ENCODE results near the gene GRB2.
"Not testable (repeated sequence)": the region's sequence is repeated elsewhere in the genome, so short reads cannot be mapped to it uniquely, and the experiment has no call there.

The GRB2 gene

DNA sequence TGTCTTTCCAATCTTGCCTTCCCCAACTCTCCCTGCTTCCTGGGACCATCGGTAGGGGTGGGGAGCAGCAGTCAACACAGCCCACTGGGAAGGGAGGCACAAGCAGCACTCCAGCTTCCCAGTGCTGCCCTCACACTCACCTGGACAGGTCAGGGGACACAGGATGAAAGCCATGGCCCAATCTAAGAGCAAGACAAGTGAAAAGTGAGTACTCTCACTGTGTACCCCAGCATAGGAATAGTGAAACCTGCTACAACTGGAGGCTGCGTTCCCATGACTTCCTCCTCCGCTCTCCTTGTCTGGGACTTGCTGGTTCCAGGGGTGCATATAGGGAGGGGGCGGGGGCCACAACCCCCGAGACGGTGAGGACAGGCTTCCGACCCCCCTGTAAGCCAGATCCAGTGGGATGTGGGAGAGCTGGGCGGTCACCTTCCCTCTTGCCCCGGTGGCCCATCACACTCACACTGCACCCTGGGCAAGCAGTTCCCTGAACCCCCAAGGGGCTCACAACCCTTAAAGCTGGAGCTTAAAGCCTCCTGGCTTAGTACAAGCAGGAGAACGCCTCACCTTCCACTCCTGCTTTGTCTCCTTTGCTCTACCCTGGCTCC is 86.8 kb downstream of the GRB2 start:
- no peak for DNase-seq (ENCODE audit: low read depth, low spot score)

DNA sequence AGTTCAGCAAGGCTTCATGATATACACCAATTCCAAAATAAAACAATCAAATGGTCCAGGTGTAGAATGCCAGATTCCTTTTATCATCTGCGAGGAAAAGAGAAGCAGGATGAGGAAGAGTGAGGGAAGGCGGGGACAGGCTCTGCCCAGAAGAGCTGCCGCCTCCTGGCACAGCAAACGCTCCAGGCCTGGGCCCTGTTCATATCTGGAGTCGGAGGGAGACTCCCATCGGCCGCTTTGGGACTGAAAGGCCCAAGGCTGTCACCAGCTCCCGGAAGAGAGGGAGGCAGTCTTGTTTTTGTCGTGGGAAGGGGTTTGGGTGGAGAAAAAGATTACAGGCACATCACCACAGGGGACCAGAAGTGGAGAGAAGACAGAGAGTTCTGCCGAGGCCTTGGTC is 87.3 kb downstream of the GRB2 start:
- no peak for DNase-seq (ENCODE audit: low read depth, low spot score)

DNA sequence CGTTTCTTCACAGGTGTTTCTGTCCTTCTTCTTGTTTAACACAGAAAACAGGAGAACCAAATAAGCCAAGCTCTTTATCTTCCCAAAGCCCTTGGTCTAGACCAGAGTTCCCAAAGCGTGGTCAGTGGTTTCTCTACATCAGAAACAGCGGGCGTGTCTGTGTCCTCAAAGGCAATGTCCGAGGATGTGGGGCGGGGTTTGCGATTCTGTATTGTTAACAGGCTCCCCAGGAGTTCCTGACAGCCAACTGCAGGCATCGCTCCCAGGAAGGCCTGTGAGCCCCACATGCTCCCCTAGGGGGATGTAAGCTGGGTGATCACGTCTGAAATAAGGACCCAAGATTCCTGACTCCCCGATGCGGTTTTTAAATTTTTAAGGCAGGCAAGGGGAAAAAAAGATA is 87.8 kb downstream of the GRB2 start:
- no peak for DNase-seq (ENCODE audit: low read depth, low spot score)

DNA sequence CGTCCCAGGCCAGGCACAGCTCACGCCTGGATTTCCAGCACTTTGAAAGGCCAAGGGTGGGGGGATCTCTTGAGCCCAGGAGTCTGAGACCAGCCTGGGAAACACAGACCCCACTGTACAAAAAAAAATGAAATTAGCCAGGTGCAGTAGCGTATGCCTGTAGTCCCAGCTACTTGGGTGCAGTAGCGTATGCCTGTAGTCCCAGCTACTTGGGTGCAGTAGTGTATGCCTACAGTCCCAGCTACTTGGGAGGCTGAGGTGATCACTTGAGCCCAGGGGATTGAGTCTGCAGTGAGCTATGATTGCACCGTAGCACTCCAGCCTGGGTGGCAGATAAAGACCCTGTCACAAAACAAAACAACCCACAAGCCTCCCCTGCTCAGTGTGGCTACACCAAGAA is 89.2 kb downstream of the GRB2 start:
- no peak for DNase-seq (ENCODE audit: low read depth, low spot score)

DNA sequence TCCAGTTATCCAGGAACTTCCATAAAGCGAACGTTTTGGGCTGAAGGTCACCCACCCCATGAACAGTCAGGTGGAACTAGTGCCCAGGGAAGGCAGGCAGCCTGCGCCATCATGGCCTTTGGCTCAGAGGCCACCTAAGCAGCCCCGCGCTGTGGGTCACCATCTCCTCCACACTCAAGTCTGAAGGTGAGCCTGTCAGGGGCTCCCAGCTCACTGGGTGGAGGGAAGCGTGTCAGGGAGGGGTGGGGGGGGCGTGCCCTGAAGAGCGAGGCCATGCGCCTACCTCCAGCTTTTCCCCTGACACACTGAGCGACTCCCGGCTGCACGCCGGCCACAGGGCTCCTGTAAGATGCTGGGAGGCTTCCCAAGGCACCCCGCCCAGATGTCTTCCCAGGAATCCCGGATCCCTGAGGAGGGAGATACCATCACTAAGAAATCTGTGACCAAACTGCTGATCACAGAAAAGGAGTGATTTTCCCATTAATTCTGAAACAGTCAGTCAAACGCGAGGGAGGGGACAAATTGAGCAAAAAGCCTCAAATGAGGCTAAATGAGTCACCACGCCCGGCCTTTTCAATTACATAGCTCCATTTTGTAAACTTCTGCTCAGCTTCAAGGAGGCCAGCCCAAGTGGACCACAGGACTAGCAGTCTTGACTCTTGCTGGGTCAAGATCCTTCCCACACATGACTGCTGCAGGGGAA is 89.8 kb downstream of the GRB2 start:
- no peak for DNase-seq (ENCODE audit: low read depth, low spot score)

DNA sequence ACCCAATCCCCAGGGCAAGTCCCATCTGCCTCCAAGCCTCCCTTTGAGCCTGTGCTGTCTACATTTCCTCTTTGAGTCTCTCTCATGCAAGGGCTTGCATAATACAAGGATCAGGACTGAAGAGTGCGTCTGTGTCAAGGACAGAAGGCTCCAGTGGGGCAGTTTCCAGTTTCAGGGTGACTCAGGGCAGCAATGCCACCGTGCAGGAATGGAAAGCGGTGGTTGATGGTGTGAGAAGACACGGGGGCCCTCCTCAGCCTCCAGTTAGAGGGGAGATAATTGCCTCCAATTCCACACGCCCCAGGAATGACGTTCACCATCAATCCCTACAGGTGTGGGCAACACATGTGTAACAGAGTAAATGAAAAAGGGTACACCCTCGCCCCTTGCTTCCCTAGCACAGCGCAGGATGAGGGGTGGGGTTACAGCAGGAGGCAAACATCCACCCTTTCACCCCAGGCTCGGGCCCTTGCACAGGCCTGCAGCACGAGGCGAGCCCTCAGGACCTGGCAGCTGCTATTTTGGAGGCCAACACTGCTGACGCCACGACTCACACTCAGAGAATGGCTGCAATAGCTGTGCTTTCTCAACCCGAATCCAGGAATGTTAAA is 91.4 kb downstream of the GRB2 start:
- DNase-seq (ENCODE audit: low read depth, low spot score), result no peak

DNA sequence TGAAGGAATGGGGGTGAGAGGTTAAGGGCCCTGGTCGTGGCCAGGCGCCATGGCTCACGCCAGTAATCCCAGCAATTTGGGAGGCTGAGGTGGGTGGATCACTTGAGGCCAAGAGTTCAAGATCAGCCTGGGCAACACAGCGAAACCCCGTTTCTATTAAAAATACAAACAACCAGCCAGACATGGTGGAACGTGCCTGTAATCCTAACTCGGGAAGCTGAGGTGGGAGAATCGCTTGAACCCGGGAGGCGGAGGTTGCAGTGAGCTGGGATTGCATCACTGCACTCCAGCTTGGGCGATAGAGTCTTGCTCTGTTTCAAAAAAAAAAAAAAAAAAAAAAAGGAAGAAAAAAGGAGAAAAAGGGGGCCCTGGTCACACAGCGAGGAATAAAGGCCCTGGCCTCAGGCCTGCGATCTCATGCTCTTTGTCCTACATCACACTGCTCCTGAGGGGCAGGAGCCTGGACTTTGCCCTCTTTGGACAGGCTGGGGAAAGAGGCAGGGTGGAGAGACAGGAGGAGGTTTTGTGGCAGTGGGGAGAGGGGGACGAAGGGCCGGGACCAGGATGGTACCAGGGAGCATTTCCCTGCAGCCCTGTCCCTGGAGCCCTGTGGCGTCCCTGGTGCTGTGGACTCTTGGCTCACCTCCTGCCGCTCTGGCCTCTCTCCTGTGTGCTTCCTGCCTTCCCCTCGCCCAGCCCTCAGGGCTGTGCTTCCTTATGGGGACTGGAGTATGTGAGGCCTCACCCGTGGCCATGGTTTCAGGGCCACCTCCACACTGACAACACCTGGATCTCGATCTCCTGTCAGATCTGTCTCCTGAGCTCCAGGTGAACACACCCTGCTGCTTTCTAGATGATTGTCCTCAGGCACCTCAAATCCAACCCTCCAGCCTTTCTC is 96.5 kb downstream of the GRB2 start:
- DNase-seq (ENCODE audit: low read depth, low spot score), result no peak

DNA sequence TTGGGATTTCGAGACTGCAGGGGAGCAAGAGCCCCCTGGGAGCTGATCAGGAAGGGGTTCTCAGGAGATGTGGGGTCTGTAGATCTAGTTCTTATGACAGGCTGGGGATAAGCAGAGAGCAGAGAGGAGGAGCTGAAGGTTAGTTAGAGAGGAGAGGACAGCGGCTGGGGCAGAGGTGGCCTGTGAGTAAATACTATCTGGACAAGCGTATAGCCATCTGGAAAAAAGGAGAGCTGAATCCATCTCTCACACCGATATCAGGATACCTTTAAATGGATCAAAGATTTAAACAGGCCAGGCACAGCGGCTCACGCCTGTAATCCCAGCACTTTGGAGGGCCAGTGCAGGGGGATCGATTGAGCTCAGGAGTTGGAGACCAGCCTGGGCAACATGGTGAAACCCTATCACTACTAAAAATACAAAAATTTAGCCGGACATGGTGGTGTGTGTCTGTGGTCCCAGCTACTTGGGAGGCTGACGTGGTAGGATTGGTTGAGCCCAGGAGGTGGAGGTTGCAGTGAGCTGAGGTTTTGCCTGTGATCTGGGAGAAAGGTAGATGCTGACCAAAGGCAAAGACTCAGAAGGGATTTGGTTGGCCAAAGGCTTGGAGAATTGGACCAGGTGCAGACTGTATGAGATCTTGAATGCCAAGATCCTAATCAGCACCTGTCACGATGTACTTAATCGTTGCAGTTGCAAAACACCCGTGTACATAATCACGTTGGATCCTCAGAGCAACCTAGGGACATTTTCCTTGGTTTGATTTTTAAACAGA is 97.3 kb downstream of the GRB2 start:
- no peak for DNase-seq (ENCODE audit: low read depth, low spot score)

DNA sequence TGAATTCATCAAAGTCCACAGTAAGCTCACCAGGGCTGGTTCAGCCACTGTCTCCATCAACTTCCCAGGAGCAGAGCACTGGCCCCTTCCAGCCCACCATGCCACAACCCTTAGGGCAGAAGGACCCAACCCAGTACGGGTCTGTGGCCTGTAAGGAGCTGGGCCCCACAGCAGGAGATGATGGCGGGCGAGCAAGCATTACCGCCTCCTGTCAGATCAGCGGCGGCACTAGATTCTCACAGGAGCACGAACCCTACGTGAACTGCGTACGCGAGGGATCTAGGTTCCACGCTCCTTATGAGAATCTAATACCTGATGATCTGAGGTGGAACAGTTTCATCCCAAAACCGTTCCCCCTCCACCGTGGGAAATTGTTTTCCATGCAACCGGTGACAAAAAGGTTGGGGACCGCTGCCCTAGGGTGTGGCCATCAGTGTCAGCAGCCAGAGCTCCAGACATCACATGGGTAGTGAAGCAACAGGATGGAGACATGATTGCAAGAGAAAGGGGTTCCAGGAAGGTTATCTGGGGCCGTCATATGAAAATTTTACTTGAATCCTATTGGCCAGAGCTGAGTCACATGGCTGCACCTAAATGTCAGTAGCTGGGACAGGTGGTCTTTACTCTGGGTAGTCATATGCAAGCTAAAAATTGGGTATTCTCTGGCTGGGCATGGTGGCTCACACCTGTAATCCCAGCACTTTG is 103.8 kb downstream of the GRB2 start:
- no peak for DNase-seq (ENCODE audit: low read depth, low spot score)

DNA sequence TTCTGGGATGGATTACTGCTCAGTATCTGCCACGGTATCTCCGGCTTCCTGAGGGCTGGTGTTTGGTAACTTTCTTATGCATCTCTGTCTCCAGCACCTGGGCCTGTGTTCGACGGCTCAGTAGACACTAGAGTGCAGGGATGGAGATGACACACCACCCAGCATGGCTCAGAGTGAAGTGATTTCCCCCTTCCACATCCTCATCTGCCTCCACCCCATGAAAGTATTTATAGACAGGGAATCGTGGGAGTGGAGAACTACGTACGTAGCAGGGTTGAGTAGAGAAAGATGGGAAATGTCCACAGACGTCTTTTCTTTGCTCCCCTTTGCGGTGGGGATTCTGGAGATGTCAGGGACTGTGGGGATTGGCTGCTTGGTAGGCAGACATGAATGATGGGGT is 104.4 kb downstream of the GRB2 start:
- DNase-seq (ENCODE audit: low read depth, low spot score), result no peak

DNA sequence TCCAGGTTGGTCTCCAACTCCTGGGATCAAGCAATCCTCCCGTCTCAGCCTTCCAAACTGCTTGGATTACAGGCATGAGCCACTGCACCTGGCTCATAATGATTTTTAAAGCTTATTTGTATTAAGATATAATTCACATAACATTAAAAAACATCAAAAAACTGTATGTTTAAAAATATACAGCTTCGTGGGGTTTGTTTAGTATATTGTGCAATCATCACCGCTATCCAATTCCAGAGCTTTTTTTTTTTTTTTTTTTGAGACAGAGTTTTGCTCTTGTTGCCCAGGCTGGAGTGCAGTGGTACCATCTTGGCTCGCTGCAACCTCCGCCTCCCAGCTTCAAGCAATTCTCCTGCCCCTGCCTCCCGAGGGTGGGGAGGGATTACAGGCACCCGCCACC is 105.2 kb downstream of the GRB2 start:
- no peak for DNase-seq (ENCODE audit: low read depth, low spot score)

DNA sequence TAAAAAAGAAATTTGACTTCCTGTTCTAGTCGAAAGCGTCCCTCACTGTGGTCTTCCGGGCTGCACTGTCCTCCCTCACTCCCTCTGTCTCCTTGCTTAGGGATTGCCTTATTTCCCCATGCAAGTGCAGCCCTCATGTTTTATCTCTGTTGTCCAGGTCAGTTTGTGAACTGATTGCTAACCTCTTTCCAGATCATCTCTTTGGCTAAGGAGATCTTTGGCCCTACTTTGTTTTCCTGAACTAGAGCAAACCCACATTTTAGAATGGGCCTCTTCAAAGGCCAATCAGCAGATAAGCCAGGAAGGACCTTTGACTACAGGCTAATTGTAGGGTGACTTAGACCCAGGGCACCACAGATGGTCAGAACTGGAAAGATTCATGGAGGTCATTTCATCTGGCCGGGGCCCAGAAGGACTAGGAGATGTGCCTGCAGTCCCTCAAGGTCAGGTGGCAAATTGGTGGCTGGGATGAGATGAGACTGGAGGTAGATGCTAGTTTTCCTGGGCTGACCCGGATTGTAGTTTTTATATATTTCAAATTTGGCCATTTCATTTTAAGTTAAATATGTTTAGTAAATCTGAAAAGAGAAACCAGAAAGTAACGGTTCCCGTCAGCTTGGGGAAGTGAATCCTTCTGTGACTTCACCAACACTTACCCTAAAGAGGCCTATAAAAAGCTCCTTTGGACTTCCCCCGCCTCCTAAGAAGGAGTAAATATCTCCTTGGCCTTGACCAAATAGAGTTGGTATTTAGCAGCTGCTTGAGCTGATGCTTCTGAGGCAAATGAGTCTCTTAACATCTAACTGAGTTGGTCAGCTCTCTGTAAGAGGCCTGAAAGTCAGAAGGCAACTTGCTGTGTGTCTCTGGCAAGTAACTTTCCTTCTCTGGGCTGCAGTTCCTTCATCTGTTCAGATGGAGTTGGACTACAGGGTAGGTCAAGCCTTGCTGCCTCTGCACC is 110.0 kb downstream of the GRB2 start:
- DNase-seq (ENCODE audit: low read depth, low spot score), result no peak

DNA sequence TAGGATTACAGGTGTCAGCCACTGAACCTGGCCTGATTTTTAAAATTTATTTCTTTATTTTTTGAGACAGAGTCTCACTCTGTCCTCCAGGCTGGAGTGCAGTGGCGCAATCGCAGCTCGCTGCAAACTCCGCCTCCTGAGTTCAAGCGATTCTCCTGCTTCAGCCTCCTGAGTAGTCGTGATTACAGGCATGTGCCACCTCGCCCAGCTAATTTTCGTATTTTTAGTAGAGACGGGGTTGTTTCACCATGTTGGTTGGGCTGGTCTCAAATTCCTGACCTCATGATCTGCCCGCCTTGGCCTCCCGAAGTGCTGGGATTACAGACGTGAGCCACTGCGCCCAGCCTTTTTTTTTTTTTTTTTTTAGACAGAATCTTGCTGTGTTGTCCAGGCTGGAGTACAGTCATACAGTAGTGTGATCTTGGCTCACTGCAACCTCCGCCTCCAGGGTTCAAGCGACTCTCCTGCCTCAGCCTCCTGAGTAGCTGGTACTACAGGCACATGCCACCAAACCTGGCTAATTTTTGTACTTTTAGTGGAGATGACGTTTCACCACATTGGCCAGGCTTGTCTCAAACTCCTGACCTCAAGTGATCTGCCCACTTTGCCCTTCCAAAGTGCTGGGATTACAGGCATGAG is 112.5 kb downstream of the GRB2 start:
- DNase-seq (ENCODE audit: low read depth, low spot score), result not testable (repeated sequence)

DNA sequence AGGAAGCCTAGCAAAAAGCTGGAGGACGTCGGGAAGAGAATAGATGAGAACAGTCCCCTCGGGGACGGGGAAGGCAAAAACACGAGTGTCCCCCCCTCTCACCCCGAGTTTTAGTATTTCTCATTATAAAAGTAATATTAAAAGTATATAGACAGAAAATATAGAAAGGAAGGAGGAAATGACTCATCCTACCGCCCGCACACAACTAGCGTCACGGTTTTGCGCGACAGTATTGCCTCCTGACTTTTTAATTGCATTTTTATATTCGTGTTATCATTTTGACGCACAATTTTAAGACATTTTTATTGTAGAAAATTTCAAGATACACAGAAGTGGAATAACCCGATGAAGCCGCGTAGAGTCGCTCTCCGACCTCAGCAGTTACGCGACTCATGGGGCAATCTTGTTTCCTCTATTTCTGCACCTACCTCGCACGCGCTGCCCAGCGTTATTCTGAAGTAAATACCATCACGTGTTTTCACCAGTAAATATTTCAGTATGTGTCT is 115.6 kb downstream of the GRB2 start:
- DNase-seq (ENCODE audit: low read depth, low spot score), result peak; percentile 51

DNA sequence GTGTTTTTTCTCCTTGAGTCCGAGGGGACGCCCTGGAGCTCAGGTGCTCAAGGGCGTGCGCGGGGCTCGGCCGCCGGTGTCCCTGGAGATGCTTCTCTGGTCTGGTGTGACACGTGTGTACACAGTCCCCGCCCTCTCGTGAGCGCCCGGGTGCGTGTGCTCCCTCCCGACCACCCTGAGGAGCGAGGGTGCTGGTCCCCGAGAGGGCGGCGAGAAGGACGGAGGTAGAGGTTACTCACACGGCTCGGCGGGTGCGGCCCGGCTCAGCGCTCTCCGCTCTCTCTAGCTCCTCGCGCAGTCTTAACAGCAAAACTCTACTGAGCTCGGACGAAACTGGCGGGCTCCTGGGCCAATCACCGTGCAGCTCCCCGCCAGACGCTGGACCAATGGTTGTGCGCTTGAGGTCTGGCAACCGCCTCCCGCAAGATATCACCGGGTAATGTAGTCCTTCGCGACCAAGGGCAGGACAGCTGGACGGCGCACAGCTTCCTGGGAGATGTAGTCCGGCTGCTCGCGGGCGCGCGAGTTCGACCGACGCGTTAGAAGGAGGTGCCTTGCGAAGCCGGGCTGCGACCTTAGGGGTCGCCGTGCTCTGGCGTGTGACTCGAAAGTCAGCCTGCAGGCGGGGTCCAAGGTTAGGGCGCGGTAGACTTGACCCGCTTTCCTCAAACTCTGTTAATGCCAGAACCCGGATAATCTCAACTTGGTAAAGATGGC is 116.2 kb downstream of the GRB2 start, which contains the start of gene SLC25A19:
SLC25A19 (minus strand) TSS at position 319 of the 717 bp plus-strand sequence. CDS start 2,669 bp downstream, outside the sequence.
- peak; percentile 94 for DNase-seq (ENCODE audit: low read depth, low spot score)

DNA sequence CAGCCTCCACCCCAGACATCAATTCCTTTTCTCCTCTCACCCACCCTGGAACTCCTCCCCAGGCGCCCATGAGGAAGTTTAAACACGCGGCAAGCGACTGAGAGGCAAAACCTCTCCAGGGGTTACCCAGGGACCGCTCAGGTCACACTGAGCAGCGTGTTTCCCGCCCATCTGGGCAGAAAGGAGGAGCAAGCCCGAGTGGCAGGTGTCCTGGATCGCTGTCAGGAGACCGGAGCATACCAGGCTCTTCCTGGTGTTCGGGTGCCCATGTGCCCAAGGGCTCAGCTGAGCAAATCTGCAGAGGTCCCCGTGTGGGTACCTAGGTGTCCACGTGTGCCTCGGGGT is 116.7 kb downstream of the GRB2 start:
- DNase-seq (ENCODE audit: low read depth, low spot score), result no peak

DNA sequence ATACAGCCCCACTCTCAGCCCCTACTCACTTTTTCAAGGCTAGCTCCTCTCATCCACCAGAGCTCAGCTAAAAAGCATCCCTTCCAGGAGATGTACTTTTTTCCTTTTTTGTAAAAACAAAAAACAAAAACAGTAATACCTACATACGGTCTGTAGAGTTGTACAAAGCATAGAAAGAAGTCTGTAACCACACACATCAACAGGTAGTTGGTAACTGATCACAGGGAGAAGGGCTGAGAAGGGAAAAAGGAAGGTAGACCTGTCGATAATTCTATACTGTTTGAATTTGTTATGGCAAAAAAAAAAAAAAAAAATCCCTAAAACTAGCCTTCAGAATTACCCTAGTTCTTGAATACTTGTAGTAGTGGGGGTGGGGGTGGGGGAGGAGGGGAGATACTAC is 117.1 kb downstream of the GRB2 start:
- no peak for DNase-seq (ENCODE audit: low read depth, low spot score)

DNA sequence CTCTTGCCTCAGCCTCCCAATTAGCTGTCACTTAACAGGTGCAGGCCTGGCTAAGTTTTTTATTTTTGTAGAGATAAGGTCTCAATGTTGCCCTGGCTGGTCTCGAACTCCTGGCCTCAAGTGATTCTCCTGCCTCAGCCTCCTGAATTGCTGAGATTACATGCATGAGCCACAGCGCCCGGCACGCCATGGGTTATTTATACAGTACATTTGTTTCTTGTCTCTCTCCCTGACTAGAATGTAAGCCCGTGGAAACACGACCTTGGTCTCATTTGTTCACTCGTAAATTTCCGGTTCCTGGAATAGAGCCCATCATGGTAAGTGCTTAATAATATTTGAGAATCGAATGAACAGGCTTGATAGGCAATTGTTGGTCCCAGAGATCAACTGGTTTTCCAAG is 118.3 kb downstream of the GRB2 start:
- DNase-seq (ENCODE audit: low read depth, low spot score), result no peak

Measured in activated CD4-positive, CD25-positive, alpha-beta regulatory T cell treated with anti-CD3 and anti-CD28 coated beads, Interleukin-2, amount 50 U/mL, for 16 hours (primary cell).